Renal cortical epithelial cell (primary cell): ENCODE measurements around the gene ITIH2. TPM values are rescaled to one million over a fixed set of nuclear protein-coding genes. Genes with fewer than 3 reads are reported as not detected.
"Not testable (repeated sequence)": the region's sequence is repeated elsewhere in the genome, so short reads cannot be mapped to it uniquely, and the experiment has no call there.

Source experiments
- DNase-seq: peaks from one replicate; pipeline ENCODE4 v3.0.0-alpha.2; 2011; ENCODE audit warnings: low read depth
- total RNA-seq: library from RNA; depleted of rRNA; stranded (reverse); fragments of >200 nt; gene quantifications from 2 replicates; pipeline ENCODE4 v1.2.3, GENCODE V29; 2014

Gene ITIH2
- total RNA-seq, 1 donor from 2014 or later = 0.10 TPM

DNA sequence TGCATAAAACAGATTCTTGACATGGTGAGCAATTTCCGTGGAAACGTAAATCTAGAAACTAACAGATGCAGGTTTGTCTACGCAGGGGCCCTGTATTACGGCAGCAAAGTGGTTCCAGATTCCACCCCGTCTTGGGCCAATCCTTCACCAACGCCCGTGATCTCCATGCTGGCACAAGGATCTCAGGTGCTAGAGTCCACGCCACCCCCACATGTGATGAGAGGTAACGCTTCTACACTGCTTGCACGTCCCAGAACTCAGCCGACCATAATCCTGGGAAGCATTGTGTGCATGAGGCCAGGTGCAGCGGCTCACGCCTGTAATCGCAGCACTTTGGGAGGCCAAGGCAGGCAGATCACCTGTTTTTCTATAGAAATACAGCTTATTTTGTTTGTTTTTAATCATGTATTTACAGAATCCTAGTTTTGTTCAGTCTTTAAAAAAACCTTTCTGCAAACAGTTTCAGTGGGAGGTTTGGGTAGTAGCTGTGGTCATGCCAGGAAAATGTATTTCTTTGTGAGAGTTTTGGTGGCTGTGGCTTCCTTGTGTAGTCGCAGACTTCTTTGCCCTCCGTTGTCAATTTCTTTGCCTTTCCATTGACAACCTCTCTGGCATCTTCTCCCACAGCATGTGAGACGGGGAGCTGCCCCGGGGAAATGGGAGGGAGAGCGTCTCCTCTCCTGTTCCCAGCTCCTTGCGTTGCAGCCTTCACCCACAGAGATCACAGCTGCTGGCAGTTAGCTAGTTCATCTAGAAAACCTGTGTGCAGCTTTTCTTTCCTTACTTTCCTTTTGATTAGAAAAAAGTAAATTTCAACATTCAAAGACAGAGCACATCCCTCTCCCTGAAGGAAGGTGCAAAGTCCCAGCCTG, 35.7 kb downstream of the ITIH2 start:
- DNase-seq = no peak

DNA sequence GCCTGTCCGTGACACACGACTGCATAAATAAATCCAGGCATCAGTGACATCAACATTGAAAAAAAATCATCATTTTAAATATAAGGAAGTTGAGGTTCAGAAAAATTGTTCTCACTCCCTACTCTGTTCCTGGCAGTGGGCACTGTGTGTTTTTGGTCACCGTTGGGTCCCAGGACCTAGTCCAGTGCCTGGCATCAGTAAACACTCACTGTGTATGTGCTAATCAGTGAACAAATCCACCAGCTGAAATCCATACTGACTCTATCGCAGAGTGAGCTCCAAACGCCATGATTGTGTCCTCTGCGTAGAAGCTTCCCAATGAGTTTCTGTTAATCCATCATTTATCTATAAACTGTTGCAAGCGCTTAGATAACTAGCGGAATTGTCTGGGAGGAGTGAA, 41.2 kb downstream of the ITIH2 start:
- no peak for DNase-seq

DNA sequence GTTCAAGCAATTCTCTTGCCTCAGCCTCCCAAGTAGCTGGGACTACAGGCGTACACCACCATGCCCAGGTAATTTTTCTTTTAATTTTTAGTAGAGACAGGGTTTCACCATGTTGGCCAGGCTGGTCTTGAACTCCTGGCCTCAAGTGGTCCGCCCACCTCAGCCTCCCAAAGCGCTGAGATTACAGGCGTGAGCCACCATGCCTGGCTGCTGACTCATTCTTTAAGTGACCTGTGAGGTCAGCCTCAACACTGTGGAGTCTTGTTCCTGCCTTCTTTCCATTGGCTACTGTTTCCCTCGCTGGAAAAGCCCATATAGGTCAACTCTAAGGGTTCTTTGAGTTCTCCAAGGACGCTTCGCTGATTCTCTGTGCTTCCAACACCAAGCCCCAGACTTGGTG, 45.5 kb downstream of the ITIH2 start:
- not testable (repeated sequence) for DNase-seq

DNA sequence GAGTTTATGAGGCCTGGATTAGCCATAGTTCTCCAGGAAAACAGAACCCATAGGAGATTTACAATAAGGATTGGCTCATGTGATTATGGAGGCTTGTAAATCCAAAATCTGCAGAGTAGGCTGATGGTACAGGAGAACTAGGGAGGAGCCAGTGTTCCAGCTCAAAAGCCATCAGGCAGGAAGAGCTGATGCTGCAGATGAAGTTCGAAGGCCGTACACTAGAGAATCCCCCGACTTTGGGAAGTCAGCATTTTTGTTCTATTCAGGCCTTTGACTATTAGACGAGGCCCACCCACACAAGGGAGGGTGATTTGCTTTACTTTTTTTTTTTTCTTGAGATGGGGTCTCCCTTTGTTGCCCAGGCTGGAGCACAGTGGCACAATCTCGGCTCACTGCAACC, 47.1 kb downstream of the ITIH2 start:
- no peak for DNase-seq

DNA sequence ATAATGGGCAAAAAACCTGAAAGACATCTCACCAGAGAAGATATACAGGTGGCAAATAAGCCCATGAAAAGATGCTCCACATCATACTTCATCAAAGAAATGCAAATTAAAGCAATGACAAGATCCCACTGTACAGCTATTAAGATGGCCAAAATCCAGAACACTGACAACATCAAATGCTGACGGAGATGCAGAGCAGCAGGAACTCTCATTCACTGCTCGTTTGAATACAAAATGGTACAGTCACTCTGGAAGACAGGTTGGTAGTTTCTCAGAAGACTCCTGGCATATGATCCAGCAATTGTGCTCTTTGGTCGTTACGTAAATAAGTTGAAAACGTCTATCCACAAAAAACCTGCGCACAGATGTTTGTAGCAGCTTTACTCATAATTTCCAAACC, 49.1 kb downstream of the ITIH2 start:
- DNase-seq = no peak

DNA sequence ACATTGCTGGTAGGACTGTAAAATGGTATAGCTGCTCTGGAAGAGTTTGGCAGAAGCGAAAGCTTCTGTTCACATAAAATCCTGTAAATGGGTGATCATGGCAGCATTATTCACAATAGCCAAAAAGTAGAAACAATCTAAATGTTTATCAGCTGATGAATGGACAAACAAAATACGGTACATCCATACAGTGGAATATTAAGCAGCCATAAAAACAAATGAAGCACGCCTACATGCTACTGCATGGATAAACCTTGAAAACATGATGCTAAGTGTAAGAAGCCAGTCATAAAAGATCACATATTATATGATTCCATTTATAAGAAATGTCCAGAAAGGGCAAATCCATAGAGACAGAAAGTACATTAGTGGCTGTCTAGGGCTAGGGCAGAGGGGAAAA, 52.0 kb downstream of the ITIH2 start:
- DNase-seq = no peak

DNA sequence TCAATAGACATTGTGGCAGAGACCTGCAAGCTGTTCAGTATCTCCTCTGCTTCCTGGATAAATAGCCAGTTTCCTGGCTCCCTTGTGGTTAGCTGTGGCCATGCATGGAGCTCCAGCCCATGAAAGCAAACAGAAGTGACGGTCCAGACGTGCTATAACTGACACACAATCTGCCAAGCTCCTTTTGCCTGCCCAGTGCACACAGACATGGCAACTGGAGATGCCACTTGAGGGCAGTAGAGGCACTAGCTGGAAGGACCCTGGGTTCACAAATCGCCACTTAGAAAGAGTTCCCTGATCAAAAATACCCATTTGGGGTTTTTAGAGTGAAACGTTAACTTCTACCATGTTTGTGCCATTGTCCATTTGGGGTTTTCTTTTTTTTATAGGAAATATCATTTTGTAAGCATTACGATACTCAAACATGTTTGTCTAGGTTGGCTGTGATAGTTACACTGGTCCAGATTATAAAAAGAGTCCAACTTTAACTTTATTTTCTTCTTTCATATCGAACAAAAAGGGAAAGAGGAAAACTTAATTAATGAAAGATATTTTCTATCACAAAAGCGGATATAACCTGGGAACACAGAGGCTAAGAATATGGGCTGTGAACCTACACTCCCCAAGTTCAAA, 53.4 kb downstream of the ITIH2 start:
- peak; percentile 26 for DNase-seq

DNA sequence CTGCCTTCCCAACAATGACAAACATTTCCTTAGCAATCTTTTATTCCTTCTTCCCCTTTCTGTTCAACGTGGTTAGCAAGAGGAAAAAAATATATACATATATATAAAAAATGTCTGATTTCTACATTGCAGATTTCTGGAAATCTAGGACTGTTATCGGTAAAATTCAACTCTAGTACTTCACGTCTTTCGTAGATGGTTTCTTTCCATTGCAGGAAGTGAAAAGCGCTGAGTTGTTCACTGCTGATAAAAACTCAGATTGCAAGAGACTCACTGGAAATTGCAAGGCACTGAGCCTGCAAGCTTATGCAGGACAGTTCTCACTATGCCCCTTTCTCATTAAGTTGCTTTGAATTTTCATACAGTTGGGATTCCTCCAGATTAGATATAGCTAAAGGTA, 60.8 kb downstream of the ITIH2 start:
- DNase-seq = no peak

DNA sequence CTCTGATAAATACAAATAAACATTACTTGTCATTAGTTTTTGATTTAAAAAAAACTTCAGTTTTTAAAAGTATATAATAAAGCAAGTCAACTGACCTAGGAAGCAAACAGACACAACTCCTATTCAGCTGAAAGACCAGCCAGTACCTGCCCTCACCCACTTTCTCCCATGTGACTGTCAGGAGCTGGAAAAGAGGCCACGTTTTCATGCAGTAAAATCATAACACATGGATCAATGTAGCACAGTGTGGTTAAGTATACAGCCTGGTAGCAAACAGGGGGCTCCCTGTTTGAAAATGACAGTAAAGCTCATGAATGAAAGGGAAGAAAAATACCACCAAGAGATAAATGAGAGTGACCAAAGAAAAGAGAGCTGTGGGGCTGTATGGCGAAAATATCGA, 63.1 kb downstream of the ITIH2 start:
- DNase-seq = no peak

DNA sequence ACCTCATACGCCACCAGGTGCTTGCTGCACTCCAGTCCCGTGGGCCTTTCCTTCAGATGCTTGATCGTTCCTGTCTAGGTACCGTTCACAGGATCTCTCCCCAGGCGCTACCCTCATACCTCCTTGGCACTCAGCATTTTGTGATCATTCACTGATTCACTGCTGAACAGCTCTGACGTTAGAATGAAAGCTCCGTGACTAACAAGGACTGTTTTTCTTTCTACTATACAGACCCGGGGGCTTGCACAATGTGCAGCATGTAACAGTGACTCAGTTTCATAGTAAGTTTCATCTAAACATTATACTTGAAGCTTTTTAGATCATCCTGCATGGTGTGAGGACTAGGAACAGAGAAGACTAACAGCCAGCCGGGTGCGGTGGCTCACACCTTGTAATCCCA, 64.1 kb downstream of the ITIH2 start:
- no peak for DNase-seq

DNA sequence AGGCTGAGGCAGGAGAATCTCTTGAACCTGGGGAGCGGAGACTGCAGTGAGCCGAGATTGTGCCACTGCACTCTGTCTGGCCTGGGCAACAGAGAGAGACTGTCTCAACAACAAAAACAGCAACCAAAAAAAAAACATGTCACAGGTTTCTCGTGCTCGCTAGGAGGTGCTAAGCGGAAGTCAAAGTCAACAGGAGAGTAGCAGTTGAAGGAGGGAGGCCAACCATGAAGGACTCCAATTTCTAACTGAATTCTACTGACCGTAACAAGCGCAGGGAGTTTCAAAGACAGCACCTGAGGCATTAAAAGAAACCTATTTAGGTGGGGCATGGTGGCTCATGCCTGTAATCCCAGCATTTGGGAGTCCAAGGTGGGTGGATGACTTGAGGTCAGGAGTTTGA, 65.3 kb downstream of the ITIH2 start:
- DNase-seq = no peak

DNA sequence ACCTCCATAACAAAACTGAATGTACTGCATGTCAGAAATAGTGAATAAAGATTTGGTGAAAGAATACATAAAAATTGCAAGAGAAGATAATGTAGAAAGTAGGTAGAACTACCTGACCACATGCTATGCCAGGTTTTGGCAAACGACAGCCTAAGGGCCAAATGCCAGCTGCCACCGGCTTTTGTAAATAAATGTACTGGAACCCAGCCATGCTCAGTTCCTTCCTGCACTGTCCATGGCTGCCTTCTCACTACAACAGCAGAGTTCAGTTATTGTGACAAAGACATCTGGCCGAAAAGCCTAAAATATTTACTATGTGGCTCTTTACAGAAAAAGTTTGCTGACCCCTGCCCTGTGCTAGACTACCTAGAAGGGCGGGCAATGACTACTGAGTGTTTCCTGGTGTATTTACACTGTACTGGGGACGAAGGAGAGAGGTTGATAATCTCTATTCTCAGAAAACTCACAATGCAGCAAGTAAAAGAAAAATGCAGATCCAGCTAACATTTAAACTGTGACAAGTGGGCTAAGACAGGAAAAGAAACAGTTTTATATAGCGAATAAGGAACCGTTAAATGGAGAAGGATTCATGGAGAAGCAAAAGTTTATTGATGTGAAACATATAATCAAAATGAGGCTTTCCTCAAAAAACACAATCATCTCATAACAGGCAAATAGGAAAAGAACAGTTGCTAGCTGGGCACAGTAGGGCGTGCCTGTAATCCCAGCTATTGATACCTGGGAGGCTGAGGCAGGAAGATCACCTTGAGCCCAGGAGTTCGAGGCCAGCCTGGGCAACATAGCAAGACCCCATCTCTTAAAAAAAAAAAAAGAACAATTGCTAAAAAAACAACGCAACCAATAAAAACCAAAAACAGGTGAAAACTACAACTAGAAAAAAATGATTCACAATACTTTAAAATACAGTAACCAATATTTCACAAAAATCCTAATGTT, 71.0 kb downstream of the ITIH2 start:
- DNase-seq = no peak

DNA sequence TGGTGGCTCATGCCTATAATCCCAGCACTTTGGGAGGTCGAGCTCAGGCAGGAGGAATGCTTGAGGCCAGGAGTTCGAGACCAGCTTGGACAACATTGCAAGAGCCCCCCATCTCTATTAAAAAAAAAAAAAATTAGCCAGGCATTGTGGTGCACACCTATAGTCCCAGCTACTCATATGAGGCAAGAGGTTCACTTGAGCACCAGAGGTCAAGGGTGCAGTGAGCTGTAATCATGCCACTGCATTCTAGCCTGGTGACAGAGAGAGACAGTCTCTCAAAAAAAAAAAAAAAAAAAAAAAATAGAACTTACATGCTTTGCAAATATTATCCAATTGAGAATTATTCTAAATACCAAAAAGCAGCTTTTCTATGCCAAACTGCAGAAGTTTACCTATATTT, 73.7 kb downstream of the ITIH2 start:
- DNase-seq = no peak

DNA sequence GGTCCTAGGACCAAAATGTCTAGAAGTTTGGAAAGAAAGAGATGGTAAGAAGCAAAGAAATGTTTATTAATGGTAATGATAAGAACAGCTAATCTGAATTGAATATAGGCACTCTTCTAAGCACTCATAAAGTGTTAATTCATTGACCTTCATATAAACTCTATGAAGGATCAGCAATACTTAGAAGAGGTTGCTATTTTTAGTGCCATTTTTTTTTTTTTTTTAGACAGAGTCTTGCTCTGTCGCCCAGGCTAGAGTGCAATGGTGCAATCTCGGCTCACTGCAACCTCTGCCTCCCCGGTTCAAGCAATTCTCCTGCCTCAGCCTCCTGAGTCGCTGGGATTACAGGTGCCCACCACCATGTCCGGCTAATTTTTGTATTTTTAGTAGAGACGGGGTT, 79.1 kb downstream of the ITIH2 start:
- not testable (repeated sequence) for DNase-seq

DNA sequence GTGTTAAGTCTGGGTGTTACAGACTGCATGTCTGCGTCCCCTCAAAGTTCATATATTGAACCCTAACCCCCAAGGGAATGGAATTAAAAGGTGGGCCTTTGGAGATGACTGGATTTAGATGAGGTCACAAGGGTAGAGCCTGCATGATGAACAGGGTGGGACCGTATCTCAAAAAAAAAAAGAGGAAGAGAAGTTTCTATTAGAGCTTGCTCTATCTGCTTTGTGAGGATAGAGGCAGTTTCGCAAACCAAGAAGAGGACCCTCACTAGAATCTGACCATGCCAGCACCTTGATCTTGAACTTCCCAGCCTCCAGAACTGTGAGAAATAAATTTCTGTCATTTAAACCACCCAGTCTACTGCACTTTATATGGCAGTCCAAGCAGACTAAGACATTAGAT, 83.3 kb downstream of the ITIH2 start:
- DNase-seq = no peak

DNA sequence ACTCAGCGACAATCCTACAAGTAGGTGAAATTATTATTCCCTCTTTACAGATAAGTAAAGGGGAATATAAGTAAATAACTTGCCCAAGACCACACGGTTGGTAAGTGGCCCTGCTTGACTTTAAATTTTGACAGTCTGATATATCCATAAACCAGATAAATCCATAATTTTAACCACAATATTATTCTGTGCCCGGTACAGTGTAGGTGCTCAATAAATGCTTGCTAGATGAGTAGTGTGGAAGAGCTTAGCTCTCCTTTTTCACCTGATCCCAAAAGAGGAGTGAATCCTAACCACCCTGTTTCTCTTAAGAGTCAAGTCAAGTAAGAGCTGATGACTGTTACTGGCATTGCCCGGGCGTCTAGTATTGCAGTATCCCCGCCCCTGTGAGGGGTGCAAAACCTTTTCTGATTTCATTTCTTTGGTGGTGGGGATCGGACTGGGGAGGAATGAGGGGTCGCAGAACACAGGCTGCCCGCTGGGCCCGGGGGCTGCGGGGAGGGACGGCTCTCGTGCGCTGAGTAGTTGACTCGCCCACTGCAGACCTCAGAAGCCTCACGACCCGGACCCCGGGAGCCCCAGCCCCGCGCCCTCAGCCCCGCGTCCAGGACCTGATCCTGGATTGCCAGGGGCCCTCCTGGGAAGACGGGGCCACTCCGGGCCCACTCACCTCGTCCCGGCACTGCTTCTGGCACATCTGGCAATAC, 84.2 kb downstream of the ITIH2 start:
- DNase-seq = no peak

DNA sequence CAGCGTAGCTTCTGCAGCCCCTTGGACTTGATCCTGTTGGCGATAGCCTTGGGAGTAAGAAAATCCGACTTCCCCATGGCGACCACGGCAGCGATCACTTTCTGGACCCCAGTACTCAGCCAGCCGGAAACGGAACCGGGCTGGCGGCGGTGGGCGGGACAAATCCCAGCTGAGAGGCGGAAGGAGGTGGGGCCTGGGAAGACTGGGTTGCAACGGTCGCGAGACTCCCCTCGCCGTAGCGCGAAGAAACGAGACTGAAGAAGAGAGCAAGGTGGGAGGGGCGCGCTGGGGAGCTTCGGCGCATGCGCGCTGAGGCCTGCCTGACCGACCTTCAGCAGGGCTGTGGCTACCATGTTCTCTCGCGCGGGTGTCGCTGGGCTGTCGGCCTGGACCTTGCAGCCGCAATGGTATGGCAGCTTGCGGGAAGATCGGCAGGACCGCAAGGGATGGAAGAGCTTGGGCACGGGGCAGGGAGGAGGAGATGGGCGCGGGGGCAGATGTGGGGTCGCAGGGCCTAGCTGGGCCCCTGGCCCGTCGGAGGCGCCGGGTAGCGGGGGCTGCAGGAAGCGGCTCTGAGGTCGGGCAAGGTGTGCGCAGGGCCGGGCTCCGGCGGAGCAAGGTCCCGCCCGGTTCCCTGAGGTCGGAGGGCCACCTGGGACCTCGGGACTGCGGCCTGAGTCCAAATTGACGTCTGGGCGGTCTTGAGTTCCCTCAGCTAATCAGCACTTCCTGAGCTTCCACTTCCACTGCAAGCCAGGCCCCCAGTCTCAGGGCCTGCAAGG, 84.9 kb downstream of the ITIH2 start, which contains the start of the genes ATP5F1C and KIN:
Gene ATP5F1C, plus strand, starts transcription at position 321 of the 782 bp plus-strand sequence. Its CDS starts 31 bp downstream, at position 352.
Gene KIN, minus strand, starts transcription at position 137 of the 782 bp plus-strand sequence. Its CDS starts 60 bp downstream, at position 77.
- peak; percentile 88 for DNase-seq

DNA sequence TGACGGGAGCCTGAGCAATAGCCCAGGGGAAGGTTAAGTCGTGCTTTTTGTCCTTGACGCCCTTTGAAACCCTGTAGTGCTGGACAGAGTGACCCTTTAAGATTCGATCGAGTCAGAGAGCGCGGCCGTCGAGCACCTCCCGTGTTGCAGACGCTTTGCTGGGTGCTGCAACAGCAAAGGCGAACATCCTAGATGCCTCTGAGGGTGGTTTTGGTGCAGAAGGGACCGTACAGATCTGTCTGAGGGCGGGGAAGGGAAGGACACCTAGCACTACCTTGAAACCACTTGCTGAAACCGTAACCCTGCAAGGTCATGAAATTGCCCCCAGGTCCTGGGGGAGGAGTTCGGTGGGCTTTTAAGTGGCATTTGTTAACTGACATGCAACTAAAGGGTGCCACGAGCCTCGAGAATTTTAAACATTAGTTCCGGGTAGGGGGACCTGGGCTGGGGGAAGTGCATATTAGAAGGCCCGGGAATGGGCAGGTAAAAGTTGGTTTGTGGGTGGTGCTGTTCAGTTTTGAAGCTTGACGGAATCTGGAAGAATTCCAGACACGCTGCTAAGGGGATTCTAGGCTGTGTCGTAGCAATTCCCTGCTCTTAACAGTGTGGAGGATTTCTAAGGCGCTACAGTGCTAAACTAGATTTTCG, 85.6 kb downstream of the ITIH2 start:
- DNase-seq = peak; percentile 64

DNA sequence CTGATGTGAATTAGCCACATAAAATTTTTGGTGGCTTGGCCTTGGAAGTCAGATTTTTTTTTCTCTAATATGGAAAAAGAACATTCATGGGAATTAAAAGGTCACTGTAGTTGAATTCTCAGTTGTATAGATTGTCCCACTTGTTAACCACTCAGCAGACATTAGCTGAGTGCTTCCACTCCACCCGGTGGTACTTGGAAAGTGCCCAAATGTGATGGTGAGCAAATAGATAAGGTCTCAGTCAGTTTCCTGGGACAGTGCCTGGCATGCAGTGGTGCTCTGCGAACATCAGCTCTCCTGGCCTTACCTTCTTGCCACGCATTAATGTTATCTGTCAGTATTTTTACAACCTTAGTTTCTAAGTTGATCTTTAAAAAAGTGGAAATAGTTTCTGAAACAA, 86.3 kb downstream of the ITIH2 start:
- DNase-seq = no peak

DNA sequence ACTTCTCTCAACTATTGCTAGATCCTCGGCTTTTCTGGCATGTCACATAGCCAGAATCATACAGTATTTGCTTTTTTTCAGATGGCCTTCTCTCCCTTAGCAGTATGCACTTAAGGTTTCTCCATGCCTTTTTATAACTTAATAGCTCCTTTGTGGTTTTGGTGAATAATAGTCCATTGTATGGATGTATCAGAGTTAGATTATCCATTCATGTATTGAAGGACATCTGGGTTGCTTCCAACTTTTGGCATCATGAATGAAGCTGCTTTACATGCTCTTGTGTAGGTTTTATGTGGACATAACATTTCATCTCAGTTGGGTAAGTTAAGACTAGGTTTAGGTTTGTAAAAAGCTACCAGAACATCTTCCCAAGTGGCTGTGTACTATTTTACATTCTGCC, 89.4 kb downstream of the ITIH2 start:
- no peak for DNase-seq
